Stomach smooth muscle (tissue), 2 donors: Measurements from ENCODE around the gene PROM1.

Source experiments
- H3K27ac ChIP-seq: one replicate; pipeline ENCODE4 v1.7.0; 2013; ENCODE audit warnings: mild to moderate bottlenecking, low read length, inconsistent platforms
- H3K27me3 ChIP-seq, 2 donors: one replicate each; pipeline ENCODE4 v1.7.0; 2013; ENCODE audit warnings: low read length in 2 of 2; ENCODE audit not compliant: insufficient read depth in 2 of 2, control insufficient read depth in 1 of 2
- H3K36me3 ChIP-seq, 2 donors: one replicate each; pipeline ENCODE4 v1.7.0; 2013; ENCODE audit warnings: low read length in 2 of 2; ENCODE audit not compliant: control insufficient read depth in 2 of 2, insufficient read depth in 2 of 2
- H3K4me1 ChIP-seq: one replicate; pipeline ENCODE4 v1.7.0; 2013; ENCODE audit warnings: low read length; ENCODE audit not compliant: control insufficient read depth, insufficient read depth
- H3K4me3 ChIP-seq, 2 donors: one replicate each; pipeline ENCODE4 v1.7.0; 2013; ENCODE audit warnings: low read length in 2 of 2
- H3K9ac ChIP-seq, 2 donors: one replicate each; pipeline ENCODE4 v1.7.0; 2013; ENCODE audit warnings: low read length in 2 of 2, mild to moderate bottlenecking in 1 of 2
- H3K9me3 ChIP-seq, 2 donors: one replicate each; pipeline ENCODE4 v1.7.0; 2013; ENCODE audit warnings: low read length in 2 of 2; ENCODE audit not compliant: control insufficient read depth in 2 of 2
- donor health status: healthy.
- donor health status: Pancreatic carcinoma.

PROM1 gene

DNA sequence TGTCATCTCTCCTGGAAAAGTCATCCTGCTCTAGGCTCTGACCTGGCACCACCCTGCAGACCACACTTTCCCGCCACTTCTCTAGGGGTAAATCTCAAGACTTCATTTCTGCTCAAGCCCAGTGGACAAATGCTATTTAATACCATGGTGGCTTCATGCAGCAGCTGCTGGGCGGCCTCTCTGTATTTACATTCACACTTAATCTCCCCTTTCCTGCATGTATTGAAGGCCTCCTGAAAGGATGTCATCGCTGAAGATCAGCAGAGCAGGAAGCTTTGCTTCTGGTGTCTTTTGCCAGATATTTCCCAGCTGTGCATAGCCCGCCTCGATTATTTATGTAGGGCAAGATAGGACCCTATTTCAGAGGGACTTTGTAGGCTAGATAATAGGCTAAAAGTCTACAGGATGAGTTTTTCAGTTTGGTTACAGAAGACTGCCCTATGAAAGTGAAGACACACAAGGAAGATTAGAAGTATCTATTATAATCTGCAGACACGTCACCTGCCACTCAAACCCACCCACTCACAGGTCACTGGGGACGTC lies 17.2 kb downstream of the PROM1 start:
- no peaks in the 10 kb centered on the region for H3K9me3 ChIP-seq
- H3K36me3 ChIP-seq: no peaks in the 10 kb centered on the region
- no peaks in the 10 kb centered on the region for H3K27me3 ChIP-seq
- H3K4me1 ChIP-seq: no peaks in the 10 kb centered on the region
- no peak overlapping the region for H3K4me3 ChIP-seq
- H3K9ac ChIP-seq: no peak overlapping the region
- no peak overlapping the region for H3K27ac ChIP-seq

DNA sequence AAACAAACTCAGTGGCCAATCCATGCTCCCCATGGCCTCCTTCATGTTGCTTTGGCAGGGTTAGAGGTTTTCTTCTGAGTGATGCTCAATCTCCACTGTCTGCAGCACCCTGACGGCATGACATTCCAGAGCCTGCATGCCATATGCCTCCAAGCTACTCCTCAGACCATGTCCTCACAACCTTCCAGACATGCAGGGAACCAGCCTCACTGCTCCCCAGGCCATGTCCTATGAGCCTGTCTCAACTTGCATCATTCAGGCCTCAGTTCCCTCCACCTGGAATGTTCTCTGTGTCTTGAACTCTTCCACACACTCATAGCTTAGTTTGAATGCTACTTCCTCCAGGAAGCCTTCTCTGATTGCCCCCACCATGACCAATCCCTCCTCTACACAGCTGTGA lies 18.8 kb downstream of the PROM1 start:
- H3K9me3 ChIP-seq: no peaks in the 10 kb centered on the region

DNA sequence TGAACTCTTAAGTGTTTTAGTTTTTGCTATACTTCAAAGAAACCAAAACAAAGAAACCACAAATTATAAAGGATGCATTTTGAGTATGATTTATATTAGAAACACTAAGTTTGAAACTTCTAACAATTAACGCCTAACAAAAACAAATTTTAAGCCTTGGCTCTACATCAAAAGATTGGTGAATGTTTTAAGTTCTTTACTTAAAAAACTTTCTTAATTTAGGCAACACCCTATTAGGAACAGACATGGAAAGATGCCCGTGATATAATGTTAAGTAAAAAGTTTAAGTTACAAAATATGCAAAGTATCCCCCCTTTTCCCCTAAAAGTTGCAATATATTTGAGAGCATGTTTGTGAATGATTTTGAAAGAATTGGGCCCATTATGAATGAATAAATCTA lies 21.2 kb downstream of the PROM1 start:
- H3K9ac ChIP-seq: no peak overlapping the region
- no peaks in the 10 kb centered on the region for H3K36me3 ChIP-seq
- H3K4me1 ChIP-seq: no peaks in the 10 kb centered on the region
- H3K27ac ChIP-seq: no peak overlapping the region
- peaks cover 0 to 2% of the 10 kb centered on the region in 2 donors for H3K27me3 ChIP-seq
- no peaks in the 10 kb centered on the region for H3K9me3 ChIP-seq
- H3K4me3 ChIP-seq: no peak overlapping the region

More for the DNA sequence above, 18.8 kb downstream of the PROM1 start:
- Histone ChIP-seq H3K9ac (no peak overlapping the region), H3K4me1 (no peaks in the 10 kb centered on the region), H3K27me3 (peaks cover 0 to 2% of the 10 kb centered on the region in 2 donors), H3K36me3 (no peaks in the 10 kb centered on the region), H3K27ac (no peak overlapping the region), H3K4me3 (no peak overlapping the region)

DNA sequence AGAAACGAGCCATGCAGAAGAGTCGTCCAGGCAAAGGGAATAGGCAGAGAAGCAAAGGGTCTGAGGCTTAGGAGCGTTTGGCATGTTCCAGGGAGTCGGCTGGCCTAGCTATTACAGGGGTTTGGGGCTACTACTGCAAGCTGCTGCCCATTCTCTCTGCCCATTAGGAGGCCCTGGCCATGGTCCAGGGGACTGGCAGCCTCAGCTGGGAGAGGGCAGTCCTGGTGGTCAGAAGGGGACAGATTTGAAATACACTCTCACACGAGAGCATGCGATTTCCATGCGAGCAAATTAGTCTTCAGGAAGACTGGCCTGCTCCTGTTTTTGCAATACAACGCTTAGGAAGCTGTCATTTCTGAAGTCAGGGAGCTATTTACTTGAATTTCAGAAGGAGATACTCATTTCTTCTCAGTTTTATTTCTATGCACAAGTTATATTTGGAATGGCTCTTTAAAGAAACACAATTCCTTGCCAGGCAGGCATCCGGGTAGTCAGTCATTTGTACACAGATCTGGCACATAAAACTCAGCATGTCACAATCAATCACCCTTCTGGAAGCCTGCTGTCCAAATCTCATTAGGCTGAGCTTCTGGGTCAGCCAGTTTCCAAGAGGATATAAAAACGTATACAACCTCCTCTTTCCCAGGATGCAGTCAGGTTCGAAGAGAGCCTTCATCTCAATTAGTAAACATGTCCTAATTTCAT lies 27.0 kb downstream of the PROM1 start:
- Histone ChIP-seq H3K4me1 (peaks cover 3% of the 10 kb centered on the region), H3K27me3 (peaks cover 0 to 2% of the 10 kb centered on the region in 2 donors), H3K4me3 (no peak overlapping the region), H3K27ac (no peak overlapping the region), H3K36me3 (no peaks in the 10 kb centered on the region), H3K9me3 (no peaks in the 10 kb centered on the region), H3K9ac (no peak overlapping the region)

DNA sequence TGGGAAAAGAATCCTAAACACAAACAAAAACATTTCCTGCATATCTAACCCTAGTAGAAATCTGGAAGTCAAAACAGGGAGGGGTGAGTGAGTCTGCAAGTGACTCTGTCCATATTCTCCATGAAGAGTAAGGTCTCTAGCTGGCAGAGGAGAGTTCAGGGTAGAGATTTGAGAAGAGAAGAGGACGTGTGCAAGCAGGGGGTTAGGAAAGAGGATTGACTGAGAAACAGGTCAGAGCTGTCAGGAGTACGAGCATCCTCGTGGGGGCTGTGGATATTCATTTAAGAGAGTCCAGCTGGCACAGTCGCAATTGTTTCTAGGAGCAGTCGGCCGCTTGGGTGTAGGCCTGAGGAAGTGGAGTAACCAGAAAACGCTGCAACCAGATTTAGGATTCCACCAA lies 27.9 kb downstream of the PROM1 start:
- H3K36me3 ChIP-seq: no peaks in the 10 kb centered on the region
- no peaks in the 10 kb centered on the region for H3K9me3 ChIP-seq
- H3K4me3 ChIP-seq: no peak overlapping the region
- H3K27ac ChIP-seq: no peak overlapping the region
- no peaks in the 10 kb centered on the region for H3K27me3 ChIP-seq
- H3K4me1 ChIP-seq: peaks cover 3% of the 10 kb centered on the region
- no peak overlapping the region for H3K9ac ChIP-seq

DNA sequence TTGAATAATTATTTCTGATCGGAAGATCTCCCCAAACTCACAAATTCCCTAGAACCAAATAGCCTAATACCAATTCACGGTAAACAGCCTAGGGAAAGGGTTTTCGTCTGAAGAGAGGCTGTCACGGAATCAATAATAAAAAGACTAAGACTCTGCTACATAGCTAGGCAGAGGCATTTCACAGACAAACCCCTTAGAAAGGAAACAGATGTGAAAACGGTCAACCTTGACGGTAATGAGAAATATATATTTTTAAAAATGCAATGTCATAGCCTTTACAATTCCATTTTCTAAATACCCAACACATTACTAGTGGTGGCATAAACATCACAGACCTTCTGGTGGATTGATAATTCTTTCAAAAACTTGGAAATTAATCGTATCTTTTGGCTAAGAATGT lies 28.4 kb downstream of the PROM1 start:
- Histone ChIP-seq H3K27ac (no peak overlapping the region), H3K27me3 (no peaks in the 10 kb centered on the region), H3K4me3 (no peak overlapping the region), H3K4me1 (peaks cover 3% of the 10 kb centered on the region), H3K36me3 (no peaks in the 10 kb centered on the region), H3K9me3 (no peaks in the 10 kb centered on the region), H3K9ac (no peak overlapping the region)

DNA sequence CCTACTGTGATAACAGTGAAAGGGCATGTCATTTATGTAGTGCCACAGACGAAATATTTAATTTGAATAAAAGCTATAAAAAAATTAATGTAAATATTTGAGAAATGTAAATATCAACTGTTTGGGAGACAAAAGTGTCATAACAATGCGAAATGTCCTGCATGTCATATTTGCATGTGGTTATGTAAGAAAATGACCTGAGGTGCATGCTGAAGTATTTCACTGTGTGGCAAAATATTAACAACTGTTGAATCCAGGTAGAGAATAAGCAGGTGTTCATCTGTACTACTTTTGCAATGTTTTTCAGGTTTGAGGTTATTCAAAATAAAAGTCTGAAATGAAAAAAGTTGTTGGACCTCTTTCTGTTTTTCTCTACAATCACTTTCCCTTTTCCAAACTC lies 30.9 kb downstream of the PROM1 start:
- no peak overlapping the region for H3K9ac ChIP-seq
- H3K4me3 ChIP-seq: no peak overlapping the region
- peaks cover 3% of the 10 kb centered on the region for H3K4me1 ChIP-seq
- H3K27ac ChIP-seq: no peak overlapping the region
- H3K27me3 ChIP-seq: peaks cover 0 to 3% of the 10 kb centered on the region in 2 donors
- no peaks in the 10 kb centered on the region for H3K36me3 ChIP-seq
- H3K9me3 ChIP-seq: no peaks in the 10 kb centered on the region

DNA sequence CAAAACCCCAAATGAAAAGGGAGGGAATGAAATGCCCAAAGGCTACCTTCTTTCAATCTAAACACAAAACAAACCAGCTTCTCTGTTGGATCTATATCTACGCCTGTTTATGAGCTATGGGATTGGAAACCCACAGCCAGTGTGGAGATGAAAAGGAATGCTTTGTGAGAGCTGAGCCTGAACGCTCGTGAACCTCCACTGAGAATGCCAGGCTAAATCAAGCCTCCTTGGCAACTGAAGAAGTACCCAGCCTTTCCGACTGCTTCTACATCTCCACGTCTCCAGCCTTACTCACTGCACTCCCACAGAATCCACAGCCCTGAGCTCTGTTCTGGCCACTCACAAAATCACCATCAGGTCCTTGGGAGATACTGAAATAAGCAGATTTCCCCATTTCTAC lies 31.8 kb downstream of the PROM1 start:
- Histone ChIP-seq H3K27me3 (peaks cover 0 to 3% of the 10 kb centered on the region in 2 donors), H3K36me3 (no peaks in the 10 kb centered on the region), H3K9me3 (no peaks in the 10 kb centered on the region), H3K9ac (no peak overlapping the region), H3K4me3 (no peak overlapping the region), H3K27ac (no peak overlapping the region), H3K4me1 (peaks cover 2% of the 10 kb centered on the region)

DNA sequence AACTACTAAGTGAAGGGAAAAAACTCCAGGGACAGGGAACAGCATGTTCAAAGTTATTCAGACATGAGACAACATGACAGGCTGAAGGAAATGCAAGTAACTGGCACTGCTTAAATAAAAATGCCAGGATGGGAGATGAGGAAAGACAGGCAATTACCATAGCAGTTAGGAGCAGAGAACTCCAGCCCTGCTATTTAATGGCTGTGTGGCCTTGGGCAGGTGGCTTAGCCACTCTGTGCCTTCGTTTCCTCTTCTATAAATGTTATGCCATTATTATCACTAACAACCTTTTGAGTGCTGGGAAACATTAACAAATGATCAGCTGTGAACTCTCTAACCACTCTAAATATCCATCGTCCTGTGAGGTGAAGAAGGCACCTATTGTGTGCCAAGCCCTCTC lies 32.7 kb downstream of the PROM1 start:
- Histone ChIP-seq H3K36me3 (no peaks in the 10 kb centered on the region), H3K4me3 (no peak overlapping the region), H3K9ac (no peak overlapping the region), H3K9me3 (no peaks in the 10 kb centered on the region), H3K27ac (no peak overlapping the region), H3K27me3 (peaks cover 0 to 3% of the 10 kb centered on the region in 2 donors), H3K4me1 (no peaks in the 10 kb centered on the region)

DNA sequence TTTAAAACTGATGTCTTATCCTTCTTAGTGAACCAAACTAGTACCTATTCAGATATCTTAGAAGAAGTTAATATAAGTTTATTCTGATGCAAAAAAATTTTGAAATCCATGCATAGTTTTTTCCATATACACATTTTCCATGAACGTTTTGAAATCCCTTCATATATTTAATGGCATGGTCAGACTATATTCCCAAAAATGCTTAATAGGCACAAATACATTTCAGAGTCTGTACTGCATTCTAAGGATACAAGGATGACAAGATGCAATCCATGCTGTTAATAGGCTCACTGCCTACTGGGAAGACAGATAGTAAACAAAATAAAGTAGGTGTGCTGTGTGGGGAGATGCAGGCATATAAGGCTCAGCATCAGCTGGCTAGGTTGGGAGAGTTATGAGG lies 33.2 kb downstream of the PROM1 start:
- no peak overlapping the region for H3K9ac ChIP-seq
- no peaks in the 10 kb centered on the region for H3K36me3 ChIP-seq
- peaks cover 0 to 3% of the 10 kb centered on the region in 2 donors for H3K27me3 ChIP-seq
- no peak overlapping the region for H3K27ac ChIP-seq
- no peaks in the 10 kb centered on the region for H3K4me1 ChIP-seq
- no peak overlapping the region for H3K4me3 ChIP-seq
- no peaks in the 10 kb centered on the region for H3K9me3 ChIP-seq

DNA sequence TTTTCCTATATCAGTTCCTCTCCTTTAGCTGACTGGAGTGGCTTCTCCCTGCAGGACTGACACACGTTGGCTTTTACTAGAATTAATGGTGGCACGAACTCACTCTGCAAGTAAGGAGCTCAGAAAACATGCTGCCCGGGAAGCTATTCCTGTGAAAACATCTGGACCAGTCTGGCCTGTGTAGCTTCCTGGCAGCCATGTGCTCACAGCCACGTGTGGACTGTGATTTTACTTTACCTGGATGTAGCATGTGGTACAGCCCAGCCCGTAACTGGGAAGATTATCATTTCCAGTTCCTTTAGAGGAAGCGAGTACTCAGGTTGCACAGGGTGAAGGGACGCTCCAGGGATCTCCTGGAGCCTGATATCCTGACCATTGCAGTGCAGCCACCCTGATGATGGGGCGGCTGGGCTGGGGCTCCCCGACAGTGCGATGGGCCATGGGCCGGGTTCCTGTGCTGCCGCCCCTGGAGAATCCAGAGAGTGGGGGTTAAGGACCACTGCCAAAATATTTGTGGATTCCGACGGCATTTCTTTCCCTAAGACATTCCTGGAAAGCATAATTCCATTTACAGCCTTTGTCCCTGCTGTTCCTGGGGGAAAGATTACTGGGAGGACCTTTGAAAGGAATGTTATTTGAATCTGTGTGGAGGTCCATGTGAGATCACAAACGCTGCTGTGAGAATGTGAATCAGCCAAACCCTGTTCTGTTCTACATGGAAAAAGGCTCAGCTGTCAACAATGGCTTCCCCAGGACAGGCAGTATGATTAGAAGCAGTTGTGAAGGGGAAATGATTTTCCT lies 35.0 kb downstream of the PROM1 start:
- Histone ChIP-seq H3K4me1 (no peaks in the 10 kb centered on the region), H3K4me3 (no peak overlapping the region), H3K36me3 (no peaks in the 10 kb centered on the region), H3K27me3 (peaks cover 0 to 3% of the 10 kb centered on the region in 2 donors), H3K9ac (no peak overlapping the region), H3K27ac (no peak overlapping the region), H3K9me3 (no peaks in the 10 kb centered on the region)
